ENCODE measurements around the gene PIK3R4.

PIK3R4 gene

GRCh38 chr3:130687327-130687726 lies 59.3 kb downstream of the PIK3R4 start:
- DNase-seq, result no peak

GRCh38 chr3:130686833-130687232 lies 59.8 kb downstream of the PIK3R4 start:
- DNase-seq, result no peak

GRCh38 chr3:130682131-130682530 lies 64.5 kb downstream of the PIK3R4 start:
- no peak for DNase-seq

- DNase-seq, result no peak
These were observed 67.4 kb downstream of the PIK3R4 start for GRCh38 chr3:130679218-130679617.

GRCh38 chr3:130677343-130677742 lies 69.3 kb downstream of the PIK3R4 start:
- DNase-seq, result no peak

GRCh38 chr3:130671545-130672312 lies 74.9 kb downstream of the PIK3R4 start:
- DNase-seq, result no peak

- no peak for DNase-seq
These were observed 76.9 kb downstream of the PIK3R4 start for GRCh38 chr3:130669740-130670139.

GRCh38 chr3:130663092-130663491 lies 83.5 kb downstream of the PIK3R4 start:
- DNase-seq, result no peak

GRCh38 chr3:130662501-130662996 lies 84.1 kb downstream of the PIK3R4 start:
- DNase-seq, result no peak

DNA sequence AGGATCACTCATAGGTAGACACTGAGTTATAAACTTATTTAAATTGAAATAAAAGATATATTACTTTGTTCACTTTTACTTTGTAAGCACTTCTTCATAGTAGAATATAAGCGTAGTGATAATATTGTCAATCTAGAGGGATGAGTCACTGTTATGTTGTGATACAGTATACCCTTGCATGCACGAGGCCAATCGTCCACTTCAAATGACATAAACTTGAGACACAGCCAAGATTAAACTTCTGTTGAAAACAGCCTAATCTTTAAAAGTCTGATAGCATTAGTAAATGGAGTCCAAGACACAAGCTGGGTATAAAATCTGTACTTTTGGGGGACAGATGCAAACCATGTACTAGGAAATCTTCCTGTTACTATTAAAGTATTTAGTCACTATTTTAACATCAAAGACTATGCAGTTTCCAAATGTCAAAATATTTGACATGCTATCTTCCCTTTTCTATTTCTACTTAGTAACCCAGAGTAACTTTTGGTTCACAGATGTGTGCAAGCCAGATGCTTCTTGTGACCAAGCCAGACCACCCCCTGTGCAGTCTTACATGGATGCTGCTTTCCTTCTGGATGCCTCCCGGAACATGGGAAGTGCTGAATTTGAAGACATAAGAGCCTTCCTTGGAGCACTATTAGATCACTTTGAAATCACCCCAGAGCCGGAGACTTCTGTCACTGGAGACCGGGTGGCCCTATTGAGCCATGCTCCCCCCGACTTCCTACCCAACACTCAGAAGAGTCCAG lies 85.3 kb downstream of the PIK3R4 start:
- DNase-seq, result no peak

DNA sequence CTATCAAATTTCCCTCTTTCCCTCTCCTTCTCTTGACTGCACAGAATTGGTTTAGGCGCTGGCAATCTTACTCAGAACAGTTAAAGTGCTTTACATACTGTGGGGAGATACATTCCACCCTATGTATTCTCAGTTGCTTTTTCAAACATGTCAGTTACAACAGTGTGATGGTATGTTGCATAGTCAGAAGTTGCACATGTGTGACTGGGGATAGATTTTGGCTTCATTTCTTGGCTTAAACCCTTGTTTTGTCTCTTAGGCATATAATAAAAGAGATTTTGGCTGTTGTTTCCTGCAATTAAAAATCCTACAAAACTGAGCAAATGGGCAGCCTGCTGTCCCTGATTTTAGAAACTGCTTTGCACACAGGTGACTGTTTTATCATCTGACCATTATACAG lies 86.7 kb downstream of the PIK3R4 start:
- DNase-seq, result no peak

GRCh38 chr3:130658678-130659077 lies 88.0 kb downstream of the PIK3R4 start:
- no peak for DNase-seq

DNA sequence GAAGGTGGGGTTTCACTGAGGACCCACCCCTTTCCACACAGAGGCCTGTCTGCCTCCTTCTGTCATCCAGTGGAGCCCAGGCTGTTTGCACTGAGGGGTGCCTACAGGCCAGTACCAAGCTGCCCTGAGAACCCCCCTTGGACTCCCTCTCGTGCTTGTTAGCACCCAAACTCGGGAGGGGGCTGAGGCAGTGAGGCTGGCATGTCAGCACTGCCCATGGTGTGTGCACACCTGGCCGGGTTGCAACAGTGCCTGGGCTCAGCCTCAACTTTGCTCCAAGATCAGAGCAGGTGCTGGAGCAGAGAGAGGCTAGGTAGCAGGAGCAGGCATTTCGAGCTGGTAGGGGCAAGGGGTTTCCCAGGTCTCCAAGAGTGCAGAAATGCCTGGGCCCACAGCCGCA lies 90.0 kb downstream of the PIK3R4 start:
- DNase-seq, result no peak

DNA sequence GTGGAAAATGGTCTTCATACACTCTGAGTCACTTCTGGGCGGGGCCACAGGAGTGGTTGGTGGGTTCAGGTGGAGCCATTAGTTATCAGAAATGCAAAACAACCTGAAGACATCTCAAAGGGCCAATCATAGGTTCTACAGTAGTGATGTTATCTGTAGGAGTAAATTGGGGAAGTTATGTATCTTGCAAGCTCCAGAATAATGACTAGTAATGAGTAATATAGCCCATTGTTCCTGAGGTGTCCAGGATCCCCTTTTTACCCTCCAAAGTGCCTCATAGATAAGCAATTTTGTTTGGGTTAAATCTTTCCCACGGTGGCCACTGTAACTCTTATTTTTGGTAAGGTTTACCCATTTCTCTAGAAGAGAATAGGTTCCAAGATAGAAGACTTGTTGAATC lies 91.7 kb downstream of the PIK3R4 start:
- DNase-seq, result no peak

- DNase-seq, result no peak
These were observed 92.5 kb downstream of the PIK3R4 start for GRCh38 chr3:130654091-130654490.

DNA sequence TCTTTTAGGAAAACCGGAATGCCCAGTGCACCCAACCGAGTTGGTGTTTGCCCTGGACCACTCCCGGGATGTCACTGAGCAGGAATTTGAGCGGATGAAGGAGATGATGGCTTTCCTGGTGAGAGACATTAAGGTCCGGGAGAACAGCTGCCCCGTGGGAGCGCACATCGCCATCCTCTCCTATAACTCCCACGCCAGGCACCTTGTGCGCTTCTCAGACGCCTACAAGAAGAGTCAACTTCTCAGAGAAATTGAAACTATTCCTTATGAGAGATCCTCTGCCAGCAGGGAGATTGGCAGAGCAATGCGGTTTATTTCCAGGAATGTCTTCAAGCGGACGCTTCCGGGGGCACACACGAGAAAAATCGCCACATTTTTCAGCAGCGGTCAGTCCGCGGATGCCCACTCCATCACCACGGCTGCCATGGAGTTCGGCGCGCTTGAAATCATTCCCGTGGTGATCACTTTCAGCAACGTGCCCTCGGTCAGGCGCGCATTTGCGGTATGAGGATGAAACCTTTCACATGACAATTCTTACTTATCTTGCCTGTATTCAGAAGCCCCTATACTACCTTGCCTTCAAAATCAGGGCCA lies 97.5 kb downstream of the PIK3R4 start:
- no peak for DNase-seq

- DNase-seq, result no peak
These were observed 98.3 kb downstream of the PIK3R4 start for GRCh38 chr3:130648293-130648692.

DNA sequence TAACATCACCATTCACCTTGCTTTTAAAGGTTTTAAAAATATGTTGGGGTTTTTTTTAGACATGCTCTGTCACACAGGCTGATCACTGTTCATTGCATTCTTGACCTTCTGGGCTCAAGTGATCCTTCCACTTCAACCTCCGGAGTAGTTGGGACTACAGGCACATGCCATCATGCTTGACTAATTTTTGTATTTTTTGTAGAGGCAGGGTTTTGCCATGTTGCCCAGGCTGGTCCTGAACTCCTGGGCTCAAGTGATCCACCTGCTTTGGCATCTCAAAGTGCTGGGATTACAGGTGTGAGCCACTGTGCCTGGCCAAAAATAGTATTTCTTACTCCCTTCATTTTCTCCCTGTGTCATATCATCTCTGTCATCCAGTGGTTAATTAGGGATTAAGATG lies 101.4 kb downstream of the PIK3R4 start:
- DNase-seq, result no peak

DNA sequence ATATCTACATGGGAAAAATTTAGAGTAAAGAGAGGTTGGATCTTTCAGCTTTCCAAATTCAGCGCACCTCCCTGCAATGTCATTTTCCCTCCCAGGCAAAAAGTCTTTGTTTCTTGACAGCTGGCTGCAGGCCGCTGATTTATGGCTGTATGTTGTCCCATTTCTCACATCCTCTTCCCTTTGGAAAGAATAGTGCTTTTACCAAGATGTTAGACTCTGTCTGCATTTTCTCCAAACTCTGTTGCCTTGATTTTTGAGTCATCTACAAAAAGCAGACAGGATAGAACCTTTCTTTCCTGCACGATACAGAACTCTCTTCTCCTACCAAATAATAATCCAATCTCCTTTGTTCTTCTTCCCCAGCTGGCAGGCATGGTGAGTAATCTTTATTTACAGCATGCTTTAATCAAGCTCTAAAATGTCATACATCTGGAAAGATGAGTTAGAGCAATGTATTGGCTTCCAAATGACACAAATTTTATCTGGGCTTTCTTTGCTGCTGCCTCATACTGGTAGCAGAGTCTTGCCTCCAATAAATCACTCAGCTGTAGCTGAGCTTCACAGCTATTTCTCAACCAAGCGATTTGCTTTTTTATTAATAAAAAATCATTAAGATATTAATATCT lies 101.9 kb downstream of the PIK3R4 start:
- DNase-seq, result no peak

DNA sequence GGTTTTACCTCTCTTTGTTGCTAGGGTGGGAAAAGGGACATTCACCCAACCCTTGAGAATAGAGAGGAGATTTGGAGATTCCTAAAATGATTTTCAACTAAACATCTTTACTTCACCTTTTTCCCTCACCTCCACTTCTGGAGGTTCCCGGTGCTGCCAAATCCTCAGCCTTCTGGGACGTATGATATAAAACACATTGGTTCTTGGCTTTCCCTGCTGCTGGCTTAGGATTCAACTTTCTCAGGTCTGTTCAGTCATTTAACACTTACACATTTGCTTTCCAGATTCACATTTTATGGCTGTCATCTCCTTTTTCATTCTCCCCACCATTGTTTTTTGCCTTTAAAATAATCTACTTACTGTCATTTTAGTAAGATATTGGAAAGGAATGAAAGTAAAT lies 106.6 kb downstream of the PIK3R4 start:
- no peak for DNase-seq

DNA sequence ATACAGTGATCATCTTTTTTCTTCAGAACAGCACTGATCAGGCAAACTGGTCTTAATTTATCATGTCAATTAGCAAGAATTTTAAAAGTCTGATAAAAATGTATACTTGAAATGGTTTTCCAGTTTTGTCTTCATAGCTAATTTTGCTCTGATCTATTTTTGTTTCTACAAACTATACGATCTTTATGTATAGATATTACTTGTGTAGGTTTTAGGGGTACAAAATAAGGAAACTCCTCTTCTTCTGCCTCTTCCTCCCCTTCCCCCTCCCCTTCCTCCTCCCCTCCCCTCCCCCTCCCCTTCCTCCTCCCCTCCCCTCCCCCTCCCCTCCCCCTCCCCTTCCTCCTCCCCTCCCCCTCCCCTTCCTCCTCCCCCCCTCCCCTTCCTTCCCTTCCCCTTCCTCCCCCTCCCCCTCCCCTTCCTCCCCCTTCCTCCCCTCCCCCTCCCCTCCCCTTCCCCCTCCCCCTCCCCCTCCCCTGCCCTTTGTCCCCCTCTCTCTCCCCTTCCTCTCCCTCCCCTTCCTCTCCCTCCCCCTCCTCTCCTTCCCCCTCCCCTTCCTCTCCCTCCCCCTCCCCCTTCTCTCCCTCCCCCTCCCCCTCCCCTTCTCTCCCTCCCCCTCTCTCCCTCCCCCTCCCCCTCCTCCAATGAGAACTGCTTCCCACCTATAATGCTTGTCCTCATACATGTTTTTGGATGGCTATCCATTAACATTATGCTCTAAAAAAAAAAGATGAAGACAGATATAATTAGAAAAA lies 110.0 kb downstream of the PIK3R4 start:
- no peak for DNase-seq

DNA sequence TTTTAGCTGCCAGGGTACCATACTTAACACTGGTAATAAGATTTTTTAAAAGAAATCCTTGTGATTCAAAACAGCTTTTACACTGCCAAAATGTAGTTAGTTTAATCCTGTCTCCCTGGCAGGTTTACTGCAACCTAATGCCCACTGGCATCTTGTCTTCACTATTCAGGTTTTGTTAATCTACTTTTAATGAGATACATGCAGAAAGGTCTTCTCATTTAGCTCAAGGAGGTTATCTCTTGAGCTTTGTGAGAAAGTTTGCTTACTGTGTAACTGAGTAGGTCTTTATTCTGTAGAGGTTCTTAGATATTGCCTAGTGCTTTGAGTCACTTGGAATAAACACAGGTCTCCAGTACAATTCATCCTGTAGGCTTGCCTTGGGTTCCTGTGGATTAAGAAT lies 110.7 kb downstream of the PIK3R4 start:
- DNase-seq, result no peak

GRCh38 chr3:130635285-130635684 lies 111.3 kb downstream of the PIK3R4 start:
- no peak for DNase-seq

All from SIG-M5 (cell line).